ENCODE measurements around the gene MARCKSL1. TPM values are rescaled to one million over a fixed set of nuclear protein-coding genes. Genes with fewer than 3 reads are reported as not detected.

Gene MARCKSL1
- 11.9 and 18.0 TPM in 2 replicates for total RNA-seq

GRCh38 chr1:32335790-32336590 lies at the start of gene MARCKSL1:
Gene MARCKSL1, minus strand, starts transcription at chr1:32336233. Its CDS starts 200 bp downstream, at chr1:32336033.

GRCh38 chr1:32362474-32363313 lies 26.7 kb upstream of the MARCKSL1 start, which contains the start of the genes FAM229A and TSSK3:
Gene FAM229A, minus strand, starts transcription at chr1:32362485. Its CDS starts 394 bp downstream, at chr1:32362091.
Gene TSSK3, plus strand, starts transcription at chr1:32362539. Its CDS starts 163 bp downstream, at chr1:32362702.

GRCh38 chr1:32291708-32292538 lies 44.1 kb downstream of the MARCKSL1 start, which contains the start of gene HDAC1:
Gene HDAC1, plus strand, starts transcription at chr1:32292083. Its CDS starts 87 bp downstream, at chr1:32292170.

Other genes with a start within 250 kb of the MARCKSL1 start
- gene KPNA6, start 228.2 kb downstream of the MARCKSL1 start, total RNA-seq, result 37.1 and 43.7 TPM in 2 replicates
- 44.2 and 46.2 TPM in 2 replicates for gene TXLNA, start 156.6 kb downstream of the MARCKSL1 start, total RNA-seq
- 9.0 and 10.8 TPM in 2 replicates for gene CCDC28B, start 135.6 kb downstream of the MARCKSL1 start, total RNA-seq
- gene IQCC, start 130.6 kb downstream of the MARCKSL1 start, total RNA-seq, result 0.94 and 4.3 TPM in 2 replicates
- gene DCDC2B, start 127.1 kb downstream of the MARCKSL1 start, total RNA-seq, result not detected in 2 replicates
- 7.2 and 13.5 TPM in 2 replicates for gene TMEM234, start 113.9 kb downstream of the MARCKSL1 start, total RNA-seq
- gene EIF3I, start 113.8 kb downstream of the MARCKSL1 start, total RNA-seq, result 421 and 448 TPM in 2 replicates
- gene FAM167B, start 89.0 kb downstream of the MARCKSL1 start, total RNA-seq, result not detected in 2 replicates
- gene LCK, start 85.0 kb downstream of the MARCKSL1 start, total RNA-seq, result 0.84 and 0.86 TPM in 2 replicates
- gene HDAC1, start 44.1 kb downstream of the MARCKSL1 start, total RNA-seq, result 70.8 and 91.0 TPM in 2 replicates
- 1.2 and 1.5 TPM in 2 replicates for gene FAM229A, start 26.3 kb upstream of the MARCKSL1 start, total RNA-seq
- not detected in 2 replicates for gene TSSK3, start 26.3 kb upstream of the MARCKSL1 start, total RNA-seq
- 34.3 and 51.9 TPM in 2 replicates for gene BSDC1, start 58.2 kb upstream of the MARCKSL1 start, total RNA-seq
- gene ZBTB8B, start 128.8 kb upstream of the MARCKSL1 start, total RNA-seq, result not detected in 2 replicates
- gene ZBTB8A, start 203.2 kb upstream of the MARCKSL1 start, total RNA-seq, result 4.1 and 4.9 TPM in 2 replicates